K562 (cell line): ENCODE results near the gene RNF227. TPM values are rescaled to one million over a fixed set of nuclear protein-coding genes. Genes with fewer than 3 reads are reported as not detected.
A peak's percentile ranks its signal among the peaks of the same experiment; 100 is the strongest.

Source experiments
- ATAC-seq: fragments of 200-7000 bp; cut with Tn5 transposase; 3 replicates; pipeline ENCODE4 v1.9.1; 2020; ENCODE audit warnings: moderate library complexity
- BruUV-seq: library from RNA; stranded (reverse); fragments of 400-500 nt; replicated peaks from 2 replicates; lab custom pipeline; 2021; lab: Mats Ljungman, UMichigan
- CTCF ChIA-PET: fragments of 300-600 bp; formaldehyde crosslinking; extraction: SDS; loops from one replicate; lab custom pipeline; 2021; ENCODE audit warnings: low intra/inter-chr PET ratio; lab: Yijun Ruan, JAX
- POLR2A ChIA-PET: fragments of 300-600, 350-650 bp; sonication (Branson Sonifier 250); formaldehyde crosslinking; extraction: SDS; loops from one replicate; lab custom pipeline; 2021; ENCODE audit warnings: antibody characterized with exemption, inconsistent platforms; lab: Yijun Ruan, JAX
- DNase-seq, 4 experiments: peaks; one replicate each; pipeline versions ENCODE4 v3.0.0 to v3.0.0-alpha.2; 2011 to 2018; ENCODE audit warnings: low spot score in 3 of 4, mixed read lengths in 3 of 4; ENCODE audit errors: extremely low read depth in 1 of 4
- FAIRE-seq: peaks from 2 replicates; lab custom pipeline; 2011; peaks lifted over from hg19 to GRCh38; lab: Jason Lieb, UNC
- H2AFZ ChIP-seq: 2 replicates; pipeline ENCODE4 v1.6.0; 2011; ENCODE audit warnings: low read depth, low read length, control low read depth, inconsistent platforms
- H3K27ac ChIP-seq: fragments of 200-600 bp; 3 replicates; pipeline ENCODE4 v1.8.0; 2011; ENCODE audit warnings: low read depth, mild to moderate bottlenecking, control low read depth, inconsistent platforms, low read length, moderate library complexity, mixed read lengths; ENCODE audit errors: extremely low read depth
- H3K27me3 ChIP-seq, 2 experiments: fragments of 300-600 bp in 1 of 2; 2 replicates in 1 of 2; 3 replicates in 1 of 2; pipeline versions ENCODE4 v1.6.0 to v1.8.0; 2011; ENCODE audit warnings: inconsistent platforms in 2 of 2, low read length in 2 of 2, mild to moderate bottlenecking in 1 of 2, mixed read lengths in 1 of 2, moderate library complexity in 1 of 2; ENCODE audit not compliant: control insufficient read depth in 2 of 2, insufficient read depth in 2 of 2
- H3K36me3 ChIP-seq: fragments of 300-600 bp; 3 replicates; pipeline ENCODE4 v1.8.0; 2011; ENCODE audit warnings: mild to moderate bottlenecking, low read length, inconsistent platforms; ENCODE audit not compliant: control insufficient read depth, insufficient read depth
- H3K4me1 ChIP-seq, 2 experiments: fragments of 200-600 bp in 1 of 2; replicated peaks in 1 of 2; 2 replicates in 1 of 2; 3 replicates in 1 of 2; pipeline versions ENCODE4 v1.5.1 to v1.8.0; 2011; ENCODE audit warnings: inconsistent platforms in 2 of 2, low read length in 2 of 2, mild to moderate bottlenecking in 1 of 2, mixed read lengths in 1 of 2, moderate library complexity in 1 of 2; ENCODE audit not compliant: control insufficient read depth in 2 of 2, insufficient read depth in 2 of 2
- H3K4me2 ChIP-seq: 2 replicates; pipeline ENCODE4 v1.6.1; 2011; ENCODE audit warnings: low read length, control low read depth, inconsistent platforms, mixed read lengths; ENCODE audit not compliant: insufficient read depth
- H3K4me3 ChIP-seq: fragments of 200-600 bp; sonication (generic), shearing (Covaris generic); 2 replicates; pipeline ENCODE4 v1.5.1; 2016; ENCODE audit warnings: control low read depth, inconsistent platforms
- H3K79me2 ChIP-seq: fragments of 200-600 bp; 3 replicates; pipeline ENCODE4 v1.8.0; 2011; ENCODE audit warnings: low read length, inconsistent platforms; ENCODE audit not compliant: control insufficient read depth, insufficient read depth
- H3K9ac ChIP-seq, 2 experiments: 2 replicates each; pipeline versions ENCODE4 v1.6.0 to v1.6.1; 2011; ENCODE audit warnings: low read depth in 2 of 2, low read length in 2 of 2, control low read depth in 1 of 2, inconsistent platforms in 1 of 2, mild to moderate bottlenecking in 1 of 2, mixed read lengths in 1 of 2; ENCODE audit not compliant: insufficient read depth in 1 of 2
- H3K9me1 ChIP-seq: one replicate; pipeline ENCODE4 v1.6.0; 2011; ENCODE audit warnings: inconsistent platforms, mild to moderate bottlenecking, low read length, moderate library complexity; ENCODE audit not compliant: control insufficient read depth, insufficient read depth
- H3K9me3 ChIP-seq: replicated peaks from 2 replicates; pipeline ENCODE4 v1.5.1; 2011; ENCODE audit warnings: low read depth, low read length, inconsistent platforms; ENCODE audit not compliant: control insufficient read depth, insufficient read depth
- H4K20me1 ChIP-seq: replicated peaks from 2 replicates; pipeline ENCODE4 v1.6.1; 2011; ENCODE audit warnings: low read length, inconsistent platforms, mixed read lengths; ENCODE audit not compliant: control insufficient read depth, insufficient read depth
- ARID1B ChIP-seq: fragments of 450-650 bp; IDR thresholded peaks from 2 replicates; pipeline ENCODE4 v1.6.1; 2016; ENCODE audit warnings: antibody characterized with exemption, mild to moderate bottlenecking, inconsistent platforms
- ATF1 ChIP-seq, 2 experiments: fragments of 450-650 bp in 1 of 2; IDR thresholded peaks; 2 replicates each; pipeline ENCODE4 v1.6.1; 2016; ENCODE audit warnings: missing compliant biosample characterization in 1 of 2, missing genetic modification characterization in 1 of 2
- BRD4 ChIP-seq: fragments of 200-600 bp; sonication (generic); IDR thresholded peaks from 2 replicates; pipeline ENCODE4 v1.6.1; 2017; ENCODE audit warnings: inconsistent platforms
- CEBPG ChIP-seq, 3 experiments: fragments of 200-800 bp in 1 of 3; sonication (Bioruptor generic) in 1 of 3; sonication (generic) in 1 of 3; formaldehyde crosslinking in 1 of 3; IDR thresholded peaks in 2 of 3; conservative IDR thresholded peaks in 1 of 3; 2 replicates each; pipeline versions ENCODE4 v1.6.1 to v1.8.0; 2016 to 2022; ENCODE audit warnings: missing compliant biosample characterization in 2 of 3, missing genetic modification characterization in 2 of 3, mild to moderate bottlenecking in 1 of 3, missing genetic modification reagents in 1 of 3
- CHD4 ChIP-seq: fragments of 200-600 bp; sonication (generic); IDR thresholded peaks from 3 replicates; pipeline ENCODE4 v1.6.1; 2012; ENCODE audit warnings: low read depth, mild to moderate bottlenecking, mixed read lengths, low read length, inconsistent platforms; ENCODE audit not compliant: insufficient read depth, insufficient replicate concordance, poor library complexity, severe bottlenecking
- CXXC5 ChIP-seq: fragments of 250-450 bp; sonication (Bioruptor Pico); IDR thresholded peaks from 2 replicates; pipeline ENCODE4 v1.8.0; 2022; ENCODE audit warnings: inconsistent platforms, mild to moderate bottlenecking, moderate library complexity
- MAZ ChIP-seq, 2 experiments: fragments of 450-650 bp in 1 of 2; sonication (generic) in 1 of 2; formaldehyde crosslinking; IDR thresholded peaks in 1 of 2; conservative IDR thresholded peaks in 1 of 2; 2 replicates each; pipeline versions ENCODE4 v1.4.0 to v1.5.0; 2020; ENCODE audit warnings: mild to moderate bottlenecking in 1 of 2, missing genetic modification reagents in 1 of 2
- NR3C1 ChIP-seq: sonication (generic); formaldehyde crosslinking; IDR thresholded peaks from 2 replicates; pipeline ENCODE4 v1.8.1; 2022; ENCODE audit warnings: missing genetic modification reagents
- PML ChIP-seq: IDR thresholded peaks from 2 replicates; pipeline ENCODE4 v1.6.1; 2012; ENCODE audit warnings: low read length, inconsistent platforms
- POLR2B ChIP-seq: fragments of 450-650 bp; IDR thresholded peaks from 2 replicates; pipeline ENCODE4 v1.6.1; 2018; ENCODE audit warnings: low read depth; ENCODE audit not compliant: partially characterized antibody
- PTBP1 ChIP-seq: fragments of 200-400 bp; formaldehyde crosslinking; IDR thresholded peaks from 2 replicates; pipeline ENCODE4 v1.6.1; 2017; ENCODE audit warnings: low read depth, low read length
- PYGO2 ChIP-seq: fragments of 450-650 bp; IDR thresholded peaks from 2 replicates; pipeline ENCODE4 v1.6.1; 2016; ENCODE audit warnings: mild to moderate bottlenecking, missing genetic modification characterization, moderate library complexity, missing compliant biosample characterization
- SMAD3 ChIP-seq: fragments of 450-650 bp; formaldehyde crosslinking; conservative IDR thresholded peaks from 2 replicates; pipeline ENCODE4 v1.4.0; 2020; ENCODE audit warnings: mild to moderate bottlenecking
- SRSF9 ChIP-seq: fragments of 200-400 bp; formaldehyde crosslinking; IDR thresholded peaks from 2 replicates; pipeline ENCODE4 v1.6.1; 2017; ENCODE audit warnings: low read depth, low read length, borderline replicate concordance
- ZFX ChIP-seq: sonication (generic); formaldehyde crosslinking; IDR thresholded peaks from 2 replicates; pipeline ENCODE4 v1.8.0; 2022; ENCODE audit warnings: mild to moderate bottlenecking, missing genetic modification reagents, moderate library complexity
- ZKSCAN8 ChIP-seq: fragments of 200-800 bp; sonication (Bioruptor generic); IDR thresholded peaks from 2 replicates; pipeline ENCODE4 v1.6.1; 2016; ENCODE audit warnings: missing genetic modification characterization, missing compliant biosample characterization
- ZNF274 ChIP-seq: IDR thresholded peaks from 2 replicates; pipeline ENCODE4 v1.6.1; 2011; ENCODE audit warnings: low read depth, mild to moderate bottlenecking, low read length, moderate library complexity, borderline replicate concordance
- WGBS: fragments of 100-300 bp; shearing (Covaris generic); methylation state at CpG from one replicate; pipeline ENCODE4 v1.1.6; 2016; ENCODE audit warnings: low coverage, mixed read lengths; ENCODE audit not compliant: insufficient coverage; ENCODE audit errors: missing lambda C conversion rate; 5-methylcytosine and 5-hydroxymethylcytosine counted together
- in situ Hi-C: fragments of 300-500 bp; cut with MboI; formaldehyde crosslinking; loops from 4 replicates; pipeline ENCODE4 v1.15.0; 2018; ENCODE audit warnings: inconsistent platforms, mixed read lengths
- intact Hi-C: fragments of 100-400 bp; cut with micrococcal nuclease; formaldehyde crosslinking; loops from 2 replicates; pipeline ENCODE4 v1.14.2; 2022
- polyA plus RNA-seq, 8 experiments: library from polyadenylated mRNA; depleted of rRNA in 4 of 8; stranded (reverse) in 5 of 8; unstranded in 3 of 8; fragments of >200 nt; fragmentation: Nextera tagmentation in 2 of 8; fragmentation: Illumina TruSeq in 1 of 8; extraction: Ambion mirVana in 2 of 8; extraction: Trizol in 1 of 8; gene quantifications; 2 replicates each; pipeline versions ENCODE4 v1.2.1 to v1.2.3, GENCODE V29; 2011 to 2014; ENCODE audit warnings: inconsistent platforms in 1 of 8, missing spikeins in 1 of 8
- total RNA-seq, 7 experiments: library from RNA; depleted of rRNA in 6 of 7; stranded (reverse); fragments of >200 nt in 6 of 7; fragmentation: Illumina TruSeq in 2 of 7; extraction: Trizol in 2 of 7; gene quantifications; 2 replicates each; pipeline versions ENCODE4 v1.2.1 to v1.2.3, GENCODE V29; 2011 to 2021; ENCODE audit warnings: low replicate concordance in 1 of 7
- TF ChIP-seq, protein P1 (sequence below), 2 experiments: fragments of 450-650 bp; conservative IDR thresholded peaks; 2 replicates each; pipeline ENCODE4 v1.6.1; 2017; ENCODE audit warnings: mild to moderate bottlenecking in 2 of 2, moderate library complexity in 2 of 2

Gene RNF227
- total and polyA plus RNA-seq, 9 of the 15 experiments (the other 6 are each of a cell fraction or from before 2014, with no cell fraction given): 1.1 to 6.7 (median 2.3) TPM

DNA sequence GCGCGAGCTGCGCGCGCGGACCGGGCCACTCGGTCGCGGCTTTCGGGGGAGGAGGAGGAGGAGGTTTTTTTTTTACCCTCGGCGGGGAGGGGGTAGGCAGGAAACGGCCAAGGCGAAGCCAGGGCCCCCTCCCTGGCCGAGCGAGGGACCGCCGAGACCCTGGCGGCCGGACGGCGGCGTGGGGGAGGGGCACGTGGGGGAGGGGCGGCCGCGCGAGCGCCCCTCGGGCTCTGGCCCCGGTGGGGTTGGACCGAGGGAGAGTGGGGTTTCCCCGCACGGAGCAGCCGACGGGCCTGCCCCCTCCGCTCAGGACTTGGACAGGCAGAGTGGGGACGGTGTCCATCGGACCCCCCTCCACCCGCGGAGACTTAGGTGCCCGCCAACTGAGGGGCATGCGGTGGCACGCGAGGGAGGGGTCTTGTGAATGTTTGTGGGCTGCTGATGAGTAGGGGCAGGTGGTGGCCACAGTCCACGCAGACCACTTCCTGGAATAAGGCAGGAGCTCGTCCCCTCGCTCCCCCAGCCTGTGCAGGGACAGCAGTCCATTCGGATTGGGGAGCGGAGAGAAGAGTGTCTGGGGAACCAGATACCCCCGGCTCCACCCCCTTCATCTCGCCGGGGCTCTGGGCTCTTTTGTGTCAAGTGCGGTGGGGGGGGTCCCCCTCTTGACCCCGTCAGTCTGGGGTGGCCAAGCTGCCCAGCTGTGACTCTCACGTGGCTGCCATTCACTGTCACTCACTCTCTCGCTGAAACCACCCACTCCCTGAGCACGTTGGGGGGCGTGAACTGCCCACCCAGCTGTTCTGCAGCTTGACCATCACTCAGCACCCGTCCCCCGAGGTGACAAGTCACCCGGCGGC is 30.5 kb downstream of the RNF227 start:
- peak; percentile 68 for ATAC-seq
- Histone ChIP-seq H3K9me3 (no peaks in the 10 kb centered on the region), H3K79me2 (peaks cover 59% of the 10 kb centered on the region), H3K36me3 (peaks cover 24% of the 10 kb centered on the region; the same call in 1 of the 3 replicates), H3K4me2 (peak overlapping the region; percentile 92), H3K27ac (peak overlapping the region; percentile 97), H3K27me3 (no peaks in the 10 kb centered on the region), H3K9ac (peak overlapping the region; percentile 86 to 97), H3K4me1 (peaks cover 38% of the 10 kb centered on the region in 2 experiments), H3K4me3 (peak overlapping the region; percentile 66), H3K9me1 (peaks cover 3% of the 10 kb centered on the region), H2AFZ (peak overlapping the region; percentile 66), H4K20me1 (no peaks in the 10 kb centered on the region; the same call in 1 of the 2 replicates)
- intact Hi-C loops (loop anchor here (2.0 kb wide), 1 partner anchor 29 kb away; the partner anchor contains the start of gene NAA38), in situ Hi-C loops (no loop called here)
- CTCF ChIA-PET: no interaction called here
- under 1% methylated on average over 18 of the region's 64 CpGs for WGBS
- FAIRE-seq: no peak
- peak; percentile 55 to 82 (median 70) for DNase-seq
- POLR2A ChIA-PET: interaction anchor here (0.7 to 1.0 kb wide), 3 partner anchors 12 to 188 kb away, joined by 3 read pairs; no protein-coding TSS in a partner anchor
- BruUV-seq: no TSS peak
- TF ChIP-seq PYGO2 (tag): no peak
- no peak for TF ChIP-seq PTBP1
- TF ChIP-seq MAZ (CRISPR knock-in tag; conservative IDR thresholded peaks at IDR 0.05 in 1 of 2, IDR thresholded peaks at IDR 0.05 in 1 of 2): peak in 1 of 2 experiments; percentile 29; a peak in 3 of 4 replicates
- TF ChIP-seq CXXC5 (CRISPR knock-in tag): peak; percentile 43; the same call in 1 of the 2 replicates
- no peak for TF ChIP-seq PML
- TF ChIP-seq NR3C1 (CRISPR knock-in tag): no peak
- TF ChIP-seq, protein P1, sequence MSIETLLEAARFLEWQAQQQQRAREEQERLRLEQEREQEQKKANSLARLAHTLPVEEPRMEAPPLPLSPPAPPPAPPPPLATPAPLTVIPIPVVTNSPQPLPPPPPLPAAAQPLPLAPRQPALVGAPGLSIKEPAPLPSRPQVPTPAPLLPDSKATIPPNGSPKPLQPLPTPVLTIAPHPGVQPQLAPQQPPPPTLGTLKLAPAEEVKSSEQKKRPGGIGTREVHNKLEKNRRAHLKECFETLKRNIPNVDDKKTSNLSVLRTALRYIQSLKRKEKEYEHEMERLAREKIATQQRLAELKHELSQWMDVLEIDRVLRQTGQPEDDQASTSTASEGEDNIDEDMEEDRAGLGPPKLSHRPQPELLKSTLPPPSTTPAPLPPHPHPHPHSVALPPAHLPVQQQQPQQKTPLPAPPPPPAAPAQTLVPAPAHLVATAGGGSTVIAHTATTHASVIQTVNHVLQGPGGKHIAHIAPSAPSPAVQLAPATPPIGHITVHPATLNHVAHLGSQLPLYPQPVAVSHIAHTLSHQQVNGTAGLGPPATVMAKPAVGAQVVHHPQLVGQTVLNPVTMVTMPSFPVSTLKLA (conservative IDR thresholded peaks at IDR 0.05): peak; percentile 83 to 92
- TF ChIP-seq ATF1 (CRISPR knock-in tag; IDR thresholded peaks at IDR 0.05): no peak
- peak; percentile 19; the same call in 1 of the 2 replicates for TF ChIP-seq ATF1 (tag; IDR thresholded peaks at IDR 0.05)
- TF ChIP-seq SMAD3 (CRISPR knock-in tag): no peak
- TF ChIP-seq ZFX: no peak; the same call in none of the 2 replicates
- no peak for TF ChIP-seq SRSF9
- 0 out of 2 replicates have a peak, but pooled peaks have one; percentile 8 for TF ChIP-seq ARID1B
- peak; percentile 11 for TF ChIP-seq CHD4
- TF ChIP-seq CEBPG (CRISPR knock-in tag; IDR thresholded peaks at IDR 0.05): no peak
- no peak for TF ChIP-seq CEBPG (tag; conservative IDR thresholded peaks at IDR 0.05 in 1 of 2, IDR thresholded peaks at IDR 0.05 in 1 of 2)
- no peak for TF ChIP-seq ZKSCAN8 (CRISPR knock-in tag)
- no peak for TF ChIP-seq ZNF274
- TF ChIP-seq BRD4: peak; percentile 81; the same call in 1 of the 2 replicates
- peak; percentile 42 for TF ChIP-seq POLR2B
